HG02884 (cell line): ENCODE data around the gene RHBDF2.

Experiments used
- ATAC-seq: cut with Tn5 transposase; IDR thresholded peaks from one replicate; pipeline ENCODE4 v1.9.1; 2021; ENCODE audit warnings: mild to moderate bottlenecking, moderate library complexity; ENCODE audit not compliant: unreplicated experiment

Gene RHBDF2

DNA sequence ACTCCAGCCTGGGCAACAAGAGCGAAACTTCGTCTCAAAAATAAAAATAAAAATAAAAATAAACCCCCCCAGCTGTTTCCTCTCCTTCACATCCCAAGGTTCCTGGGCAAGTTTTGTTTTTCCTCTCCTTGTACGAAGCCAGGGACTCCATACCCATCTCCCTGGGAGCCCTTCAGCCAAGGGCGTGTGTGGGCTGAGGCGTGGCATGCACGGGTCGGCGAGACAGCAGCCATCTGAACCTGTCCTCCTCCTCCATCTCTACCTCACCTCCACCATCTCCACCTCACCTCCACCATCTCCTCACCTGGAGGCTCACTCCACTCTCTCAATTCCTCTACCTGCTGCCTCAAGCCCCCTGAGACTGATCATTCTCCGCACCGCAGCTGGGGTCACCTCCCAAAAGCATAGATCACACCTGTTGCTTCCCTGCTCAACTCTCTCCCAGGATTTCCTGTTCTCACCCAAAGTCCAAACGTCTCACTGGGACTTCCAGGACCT, 16.9 kb downstream of the RHBDF2 start:
- no peak for ATAC-seq

DNA sequence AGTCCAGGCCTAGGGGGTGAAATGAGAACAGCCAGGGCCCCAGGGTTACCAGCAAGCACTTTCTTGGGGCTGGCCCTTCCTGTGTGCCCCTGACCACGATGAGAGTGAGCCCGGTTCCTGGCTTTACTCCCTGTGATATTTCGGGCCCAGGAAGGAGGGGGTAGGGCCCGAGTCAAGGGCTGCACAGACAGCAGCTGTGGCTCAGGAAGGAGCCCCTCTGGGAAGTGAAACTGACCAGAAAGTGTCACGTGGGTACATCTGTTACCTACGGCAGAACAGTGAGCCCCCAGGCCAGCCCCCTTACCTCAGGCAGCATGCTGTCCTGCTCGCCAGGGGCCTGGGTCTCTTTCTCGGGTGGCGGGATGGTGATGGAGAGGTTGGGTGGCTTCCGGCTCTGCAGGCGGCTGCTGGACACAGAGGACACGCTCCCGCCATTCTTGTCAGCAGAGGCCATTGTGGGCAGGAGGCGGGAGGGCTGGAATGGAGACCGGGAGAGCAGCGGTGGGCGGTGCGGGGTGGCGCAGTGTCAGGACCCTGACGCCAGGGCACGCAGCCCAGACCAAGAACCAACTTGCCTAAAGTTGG, 20.1 kb downstream of the RHBDF2 start:
- ATAC-seq: peak; percentile 64

DNA sequence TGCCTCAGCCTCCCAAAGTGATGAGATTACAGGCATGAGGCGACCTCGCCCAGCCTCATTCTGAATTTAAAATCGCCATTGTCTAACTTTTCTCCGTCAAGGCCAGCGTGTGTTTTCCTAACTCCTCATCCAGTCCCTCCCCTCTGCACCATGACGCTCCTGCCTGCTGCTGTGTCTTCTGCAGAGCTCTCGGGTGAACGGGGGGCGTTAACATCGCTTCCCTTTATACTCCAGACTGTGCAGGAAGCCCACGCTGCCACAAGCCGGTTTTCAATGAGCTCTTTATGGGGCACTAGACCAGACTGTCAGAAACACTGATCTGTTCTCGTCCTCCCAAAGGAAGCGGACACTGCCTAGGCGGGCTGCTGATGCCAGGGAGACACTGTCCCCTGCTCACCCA, 20.6 kb downstream of the RHBDF2 start:
- ATAC-seq: no peak

DNA sequence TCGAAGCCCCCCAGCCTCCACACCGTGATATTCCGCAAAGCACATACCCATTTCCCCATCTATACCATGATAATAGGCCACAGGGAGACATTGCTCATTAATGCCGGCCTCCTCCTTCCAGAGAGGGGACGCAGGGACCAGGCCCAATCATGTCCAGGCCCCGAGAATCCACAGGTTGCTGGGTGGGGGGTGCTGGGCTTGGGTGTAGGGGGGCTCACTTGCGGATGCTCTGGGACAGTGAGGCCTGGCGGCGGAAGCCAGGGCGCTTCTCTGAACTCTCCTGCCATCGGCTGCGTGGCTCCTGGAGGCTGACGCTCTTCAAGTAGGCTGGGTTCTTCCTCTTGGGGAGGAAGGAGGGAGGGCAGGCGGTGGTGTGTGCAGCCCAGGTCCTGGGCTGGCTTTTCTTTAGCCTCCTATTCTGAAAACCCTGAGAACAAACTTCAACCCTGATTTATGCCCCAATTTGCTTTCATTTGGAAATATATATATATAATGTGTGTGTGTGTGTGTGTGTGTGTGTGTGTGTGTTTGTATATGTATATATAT, 21.6 kb downstream of the RHBDF2 start:
- no peak for ATAC-seq

DNA sequence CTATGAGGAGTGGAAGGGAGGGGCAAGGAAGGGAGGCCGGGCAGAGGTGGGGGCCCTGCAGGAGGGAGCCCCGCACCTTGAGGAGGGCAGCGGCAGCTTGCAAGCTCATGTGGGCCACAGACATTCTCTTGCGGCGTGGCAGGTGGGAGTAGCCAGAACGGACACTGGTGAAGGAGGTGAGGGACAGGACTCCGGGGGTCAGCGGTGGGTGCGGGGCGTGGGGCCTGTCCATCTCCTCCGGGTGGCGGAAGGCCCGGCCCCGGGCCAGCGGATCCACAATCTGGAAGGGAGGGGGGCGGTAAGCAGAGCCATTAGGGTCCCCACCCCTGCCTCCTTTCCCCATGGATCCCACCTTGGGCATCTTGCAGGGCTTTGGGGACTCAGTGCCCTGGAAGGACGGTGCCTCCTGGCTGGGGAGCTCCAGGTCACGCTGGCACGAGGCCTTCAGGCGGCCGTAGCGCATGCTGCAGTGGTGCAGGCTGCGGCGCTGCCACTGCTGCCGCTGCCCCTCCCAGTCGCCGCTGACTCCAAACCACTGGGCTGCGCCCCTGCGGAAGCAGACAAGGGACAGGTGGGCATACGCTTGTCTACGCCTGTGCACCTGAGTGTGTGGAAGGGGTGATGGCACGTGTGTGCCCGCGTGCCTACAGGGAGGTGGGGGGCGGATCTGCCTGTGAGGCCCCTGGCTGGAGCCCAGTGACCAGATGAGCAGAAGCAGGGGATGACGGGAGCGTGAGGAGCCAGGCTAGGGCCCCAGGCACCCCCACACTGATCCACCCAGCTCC, 22.3 kb downstream of the RHBDF2 start:
- ATAC-seq: no peak

DNA sequence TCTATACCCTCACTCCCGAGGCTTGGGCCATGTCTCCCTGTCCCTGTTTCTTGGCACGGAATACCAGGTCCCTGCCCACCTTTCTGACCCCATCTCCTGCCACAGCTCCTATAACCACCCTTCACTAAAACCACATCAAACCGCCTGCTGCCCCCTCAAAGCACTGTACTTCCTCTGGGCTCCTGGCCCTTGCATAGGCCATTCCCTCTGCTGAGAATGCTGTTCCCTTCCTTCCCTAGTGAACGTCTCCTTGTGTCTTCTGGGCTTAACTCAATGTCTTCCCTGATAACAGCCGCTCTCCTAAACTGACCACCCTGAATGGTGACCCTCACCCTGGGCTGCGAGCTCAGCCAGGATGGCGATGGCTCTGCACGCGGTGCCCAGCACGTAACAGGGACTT, 23.1 kb downstream of the RHBDF2 start:
- ATAC-seq: no peak

DNA sequence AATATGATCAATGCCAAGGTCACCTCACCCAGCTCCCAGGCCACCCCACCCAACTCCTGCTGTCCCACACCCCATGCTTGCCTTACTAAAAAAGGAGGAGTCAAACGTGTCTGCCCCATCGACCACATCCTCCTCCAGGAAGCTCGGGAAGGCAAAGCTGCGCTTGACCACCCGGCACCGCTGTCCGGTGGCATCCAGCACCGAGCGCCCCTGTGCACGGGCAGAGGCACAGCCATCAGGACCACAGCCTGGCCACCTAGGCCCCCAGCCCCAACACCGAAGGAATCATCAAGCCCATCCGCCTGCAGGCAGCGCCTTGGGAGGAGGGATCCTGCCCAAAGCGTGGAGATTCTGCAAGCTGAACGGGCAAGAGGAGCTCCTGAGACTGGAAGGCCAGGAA, 23.6 kb downstream of the RHBDF2 start:
- no peak for ATAC-seq

DNA sequence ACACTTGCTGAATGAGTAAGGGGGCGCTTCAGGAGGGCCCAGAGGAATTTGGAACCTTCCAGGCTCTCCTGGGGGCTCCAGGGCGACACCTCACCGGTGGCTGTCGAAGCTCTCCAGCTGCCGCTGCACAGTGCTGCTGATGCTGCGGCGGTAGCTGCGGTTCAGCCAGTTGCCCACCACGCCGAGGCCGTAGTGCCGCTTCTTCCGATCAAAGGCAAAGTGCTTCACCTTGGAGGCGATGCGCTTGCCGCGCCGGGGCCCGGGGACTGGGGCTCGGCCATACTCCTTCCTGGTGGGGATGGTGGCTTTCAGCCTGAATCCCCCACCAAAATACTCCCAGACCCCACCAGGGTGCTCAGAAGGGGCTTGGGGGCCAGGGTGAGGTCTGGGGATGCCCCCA, 24.5 kb downstream of the RHBDF2 start:
- ATAC-seq: no peak

DNA sequence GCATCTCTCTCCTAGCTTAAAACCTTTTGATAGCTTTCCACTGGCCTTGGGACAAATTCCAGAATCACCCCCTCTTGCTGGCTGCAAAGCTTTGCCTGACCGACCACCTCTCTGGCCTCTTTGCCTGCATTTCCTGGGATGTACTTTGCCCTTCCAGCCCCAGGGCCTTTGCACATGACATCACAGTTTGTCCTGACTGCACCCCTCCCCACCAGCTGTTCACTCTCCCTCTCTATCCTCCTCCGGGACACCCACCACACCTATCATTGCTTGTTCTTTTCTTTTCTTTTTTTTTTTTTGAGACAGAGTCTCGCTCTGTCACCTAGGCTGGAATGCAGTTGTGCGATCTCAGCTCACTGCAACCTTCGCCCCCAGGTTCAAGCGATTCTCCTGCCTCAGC, 25.9 kb downstream of the RHBDF2 start:
- no peak for ATAC-seq

DNA sequence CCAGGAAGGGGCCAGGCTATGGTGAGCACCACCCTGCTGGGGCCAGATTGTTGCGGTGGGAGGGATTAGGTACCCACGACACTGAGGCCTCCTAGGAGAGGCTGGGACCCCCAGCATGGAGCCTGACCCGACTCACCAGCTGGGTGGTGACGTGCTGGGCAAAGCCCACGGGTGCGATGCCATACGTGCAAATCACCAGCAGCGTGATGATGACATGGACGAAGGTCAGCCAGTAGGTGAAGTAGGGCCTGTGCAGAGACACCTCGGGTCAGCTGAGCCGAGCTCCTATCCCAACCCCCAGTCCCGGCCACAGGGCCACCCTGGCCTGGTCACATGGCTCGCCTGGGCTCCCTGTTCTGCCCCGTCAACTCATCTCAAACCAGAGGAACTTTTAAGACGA, 26.3 kb downstream of the RHBDF2 start:
- ATAC-seq: no peak

DNA sequence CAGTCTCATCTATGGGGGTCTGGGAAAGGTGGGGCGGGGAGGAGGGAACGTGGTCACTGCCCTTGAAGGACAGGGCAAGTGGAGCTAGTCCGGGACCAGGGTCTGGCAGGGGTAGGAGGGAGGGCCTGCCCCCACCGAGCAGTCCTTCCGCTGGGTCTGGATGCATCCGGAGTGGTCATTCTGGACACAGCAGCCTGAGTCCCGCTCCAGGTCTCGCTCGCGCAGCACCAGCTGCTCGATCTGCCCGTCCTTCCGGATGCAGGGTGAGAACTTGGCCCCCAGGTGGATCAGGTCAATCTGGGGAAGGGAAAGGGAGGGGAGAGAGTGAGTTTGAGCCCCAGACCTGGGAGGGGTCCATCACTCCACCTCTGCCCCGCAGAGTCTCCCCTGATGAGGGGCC, 27.0 kb downstream of the RHBDF2 start:
- ATAC-seq: no peak

DNA sequence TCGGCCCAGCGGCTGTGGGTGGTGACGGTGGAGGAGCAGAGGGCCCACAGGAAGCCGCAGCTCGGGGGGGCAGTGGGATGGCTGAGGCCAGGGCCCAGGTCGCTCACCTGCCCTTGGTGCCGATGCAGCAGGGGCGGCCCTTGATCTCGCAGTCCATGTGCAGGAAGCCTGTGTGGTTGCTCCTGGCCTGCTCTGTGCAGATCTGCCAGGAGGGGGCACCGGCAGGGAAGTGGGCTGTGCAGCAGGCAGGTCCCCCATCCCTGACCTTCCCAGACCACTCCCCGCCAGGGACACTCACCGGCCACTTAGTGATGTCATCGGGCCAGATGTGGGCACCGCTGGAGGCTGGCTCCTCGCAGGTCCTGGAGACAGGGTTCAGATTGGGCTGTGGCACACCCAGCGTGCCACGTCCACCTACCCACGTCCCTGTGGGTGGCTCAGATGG, 27.7 kb downstream of the RHBDF2 start:
- no peak for ATAC-seq

DNA sequence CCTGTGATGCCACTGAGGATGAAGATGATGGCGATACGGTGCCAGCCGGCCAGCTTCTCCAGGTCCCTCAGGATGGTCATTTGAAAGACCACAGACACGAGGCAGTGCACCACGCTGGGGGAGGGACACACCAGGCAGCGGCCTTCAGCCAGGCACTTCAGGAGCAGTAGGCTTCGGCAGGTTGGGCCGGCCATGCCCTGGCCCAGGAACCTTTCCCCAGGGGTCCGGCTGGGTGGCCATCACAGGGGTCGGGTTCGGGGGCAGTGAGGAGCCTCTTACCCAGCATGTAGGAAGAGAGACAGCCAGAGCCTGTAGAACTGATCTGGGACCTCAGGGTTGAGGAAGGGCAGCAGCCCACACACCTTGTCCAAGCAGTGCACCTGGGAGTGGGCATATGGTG, 28.5 kb downstream of the RHBDF2 start:
- no peak for ATAC-seq

DNA sequence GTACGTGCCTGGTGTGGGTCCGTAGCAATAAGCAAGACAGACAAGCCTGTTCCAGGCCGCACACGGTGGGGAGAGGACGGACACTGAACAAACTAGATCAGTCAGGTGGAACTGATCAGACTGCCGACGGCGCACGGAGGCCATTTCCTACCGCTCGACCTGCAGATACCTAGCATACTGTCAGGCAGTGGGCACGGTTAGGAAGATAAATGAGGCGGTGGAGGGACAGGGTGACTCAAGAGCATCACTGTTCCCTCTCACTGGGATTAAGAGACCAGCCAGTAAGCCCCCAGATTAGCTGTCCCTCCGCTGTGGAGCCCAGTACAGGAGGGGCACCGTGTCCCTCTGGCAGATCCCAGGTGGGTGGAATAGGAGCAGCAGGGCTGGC, 29.0 kb downstream of the RHBDF2 start:
- no peak for ATAC-seq

DNA sequence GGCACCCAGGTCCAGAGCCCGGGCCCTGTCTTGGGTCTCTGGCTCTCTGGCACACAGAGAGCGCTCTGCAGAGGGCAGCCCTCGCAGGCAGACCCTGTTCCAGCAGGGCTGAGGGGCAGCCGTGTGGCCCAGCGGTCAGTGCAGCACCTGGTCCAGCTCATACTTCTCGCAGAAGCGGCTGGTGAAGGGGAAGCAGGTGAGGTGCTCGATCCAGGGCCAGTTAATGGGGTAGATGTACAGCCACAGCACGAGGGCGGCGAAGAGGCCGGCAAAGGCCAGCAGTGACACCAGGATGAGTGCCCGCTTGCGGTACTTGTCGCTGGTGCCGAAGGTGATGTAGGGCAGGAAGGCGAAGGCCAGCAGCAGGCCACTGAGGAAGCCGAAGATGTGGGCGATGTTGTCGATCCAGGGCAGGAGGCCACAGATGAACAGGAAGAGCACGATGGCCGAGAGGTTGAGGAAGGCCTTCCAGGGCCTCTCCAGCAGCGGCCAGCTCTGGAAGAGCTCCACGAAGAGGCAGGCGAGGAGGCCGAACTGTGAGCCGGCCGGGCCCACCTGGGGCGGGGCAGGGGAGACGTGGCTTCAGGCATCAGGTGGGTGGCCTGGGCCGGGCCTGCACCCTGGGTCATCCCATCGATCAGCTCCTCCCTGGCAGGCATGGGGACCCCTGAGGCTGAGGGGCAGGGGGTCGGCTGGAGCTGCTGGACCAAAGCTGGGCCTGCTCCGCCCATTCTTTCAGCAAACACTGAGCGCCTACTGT, 29.5 kb downstream of the RHBDF2 start:
- ATAC-seq: no peak

DNA sequence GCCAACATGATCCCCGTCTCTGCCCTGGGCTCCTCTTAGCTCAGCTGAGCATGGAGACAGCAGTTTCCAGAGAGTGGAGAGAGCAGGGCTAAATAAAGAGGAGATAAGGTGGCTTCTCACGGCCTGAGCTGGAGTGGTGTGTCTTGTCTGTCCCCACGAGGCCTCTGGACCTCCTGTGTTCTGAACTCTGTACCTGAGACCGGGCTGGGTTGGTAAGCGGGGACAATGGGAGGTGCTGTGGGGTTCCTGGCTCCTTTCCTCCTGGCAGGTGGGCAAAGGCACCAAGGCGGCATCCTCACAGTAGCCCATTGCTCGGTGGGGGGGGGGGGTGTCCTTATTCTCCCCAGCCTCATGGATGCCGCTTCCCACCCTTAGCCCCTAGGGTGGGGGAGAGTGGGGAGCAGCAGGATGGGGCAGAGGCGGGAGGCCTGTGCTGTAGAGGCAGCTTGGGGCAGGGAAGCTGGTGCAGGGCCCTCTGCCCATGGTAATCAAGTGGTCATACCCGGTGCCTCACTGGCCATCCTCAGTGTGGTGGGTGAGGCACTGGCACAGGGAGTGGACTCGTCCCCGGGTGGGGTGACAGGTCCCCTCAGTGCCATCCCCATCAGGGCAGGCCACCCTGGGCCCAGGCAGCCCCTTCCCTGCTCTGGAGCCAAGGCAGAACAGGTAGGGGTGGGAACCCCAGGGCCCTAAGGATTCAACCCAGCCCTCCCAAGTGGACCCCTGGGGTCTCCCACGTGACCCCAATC, 31.1 kb downstream of the RHBDF2 start:
- ATAC-seq: no peak

DNA sequence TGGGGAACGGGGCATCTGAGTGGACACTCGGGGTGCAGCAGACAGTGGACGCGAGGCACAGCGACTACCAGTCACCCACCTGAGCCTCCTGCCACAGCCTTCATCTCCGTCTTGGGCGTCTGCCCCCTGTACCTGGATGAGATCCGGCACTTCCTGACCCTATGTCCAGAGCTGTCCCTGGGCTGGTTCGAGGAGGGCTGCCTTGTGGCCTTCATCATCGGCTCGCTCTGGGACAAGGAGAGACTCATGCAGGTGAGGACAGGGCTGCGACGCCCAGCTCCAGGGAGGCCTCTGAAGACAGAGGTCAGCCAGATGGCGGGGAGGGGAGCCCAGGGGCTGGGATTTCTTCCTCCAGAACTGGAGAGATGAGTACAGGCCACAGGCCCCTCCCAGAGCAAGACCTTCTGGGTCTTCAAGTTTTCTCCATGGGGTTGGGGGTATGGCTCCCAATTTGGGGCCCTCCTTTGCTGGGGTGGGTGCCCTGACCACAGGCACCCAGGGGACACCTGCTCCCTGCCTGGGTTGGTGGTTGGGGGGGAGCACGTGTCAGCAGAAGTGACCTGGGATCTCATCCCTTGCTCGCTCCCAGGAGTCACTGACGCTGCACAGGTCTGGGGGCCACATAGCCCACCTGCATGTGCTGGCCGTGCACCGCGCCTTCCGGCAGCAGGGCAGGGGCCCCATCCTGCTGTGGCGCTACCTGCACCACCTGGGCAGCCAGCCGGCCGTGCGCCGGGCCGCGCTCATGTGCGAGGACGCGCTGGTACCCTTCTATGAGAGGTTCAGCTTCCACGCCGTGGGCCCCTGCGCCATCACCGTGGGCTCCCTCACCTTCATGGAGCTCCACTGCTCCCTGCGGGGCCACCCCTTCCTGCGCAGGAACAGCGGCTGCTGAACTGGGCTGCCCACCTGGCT, 31.9 kb downstream of the RHBDF2 start:
- no peak for ATAC-seq

DNA sequence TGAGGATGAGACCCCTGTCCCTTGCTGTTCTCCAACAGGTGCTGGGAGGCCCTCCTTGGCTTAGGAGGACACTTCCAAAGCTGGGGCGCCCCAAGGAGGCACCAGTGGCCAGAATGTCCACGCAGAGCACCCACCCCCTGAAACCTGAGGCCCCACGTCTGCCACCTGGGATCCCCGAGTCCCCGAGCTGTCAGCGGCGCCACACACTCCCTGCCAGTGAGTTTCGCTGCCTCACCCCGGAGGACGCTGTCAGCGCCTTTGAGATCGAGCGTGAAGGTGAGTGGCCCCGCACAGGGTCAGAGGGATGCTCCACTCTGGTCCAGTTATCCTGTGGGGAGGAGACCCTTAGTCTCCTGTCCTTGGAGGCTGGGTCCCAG, 32.6 kb downstream of the RHBDF2 start:
- ATAC-seq: no peak

DNA sequence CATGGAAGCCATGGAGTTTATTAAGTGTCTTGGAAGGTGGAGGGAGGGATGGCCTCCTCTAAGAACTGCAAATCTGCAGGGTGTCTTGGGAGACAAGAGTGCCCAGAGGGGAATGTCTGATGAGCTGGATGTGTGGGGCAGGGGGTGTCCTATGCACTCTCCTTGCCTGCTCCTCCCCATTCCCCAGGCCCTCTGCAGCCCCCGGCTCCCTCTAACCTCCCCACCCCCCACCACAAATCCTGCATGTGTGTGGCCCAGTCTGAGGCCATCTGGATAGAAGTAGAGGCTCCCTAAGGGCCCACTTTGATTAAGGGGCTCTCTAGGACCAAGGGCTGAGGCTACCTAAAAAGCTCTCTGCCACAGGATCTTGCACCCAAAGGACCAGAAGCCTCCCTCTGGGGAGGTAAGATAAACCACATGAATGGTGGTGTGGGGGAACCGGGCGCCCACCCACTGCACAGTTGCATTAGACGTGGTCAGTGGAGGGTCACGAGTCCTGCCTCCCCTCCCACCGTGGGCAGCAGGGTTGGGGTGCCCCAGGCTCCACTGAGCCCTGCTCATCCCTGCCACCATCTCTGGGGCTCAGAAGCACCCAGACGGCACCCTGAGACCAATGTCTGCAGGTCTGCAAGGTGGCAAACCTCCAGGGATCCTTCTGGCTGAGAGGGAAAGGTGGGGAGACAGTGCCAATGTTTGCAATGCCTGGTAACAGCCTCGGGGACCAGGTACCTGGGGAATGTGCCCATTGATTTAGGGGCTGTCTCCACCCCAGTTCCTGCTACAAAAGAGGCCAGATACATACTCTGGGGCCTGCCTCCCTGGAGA, 33.2 kb downstream of the RHBDF2 start:
- ATAC-seq: no peak
